Right lobe of liver (tissue), 4 donors: ENCODE results near the gene PRIMPOL.

Source experiments
- CTCF ChIP-seq, 4 donors: fragments of 200-600 bp in 3 of 4; fragments of 450-650 bp in 1 of 4; IDR thresholded peaks; one replicate each; pipeline versions ENCODE4 v1.5.1 to v1.8.0; 2016 to 2022; ENCODE audit warnings: antibody characterized with exemption in 4 of 4, mild to moderate bottlenecking in 2 of 4
- POLR2A ChIP-seq: fragments of 450-650 bp; IDR thresholded peaks from one replicate; pipeline ENCODE4 v1.6.1; 2017; ENCODE audit warnings: antibody characterized with exemption, mild to moderate bottlenecking
- donor health status: DM: no; HTN: no; CAD: no.
- donor health status: DM: no; HTN: no; CAD: no.
- donor health status: DM: no; HTN: yes; CAD: no.

GRCh38 chr4:184719407-184719806 is 69.9 kb downstream of the PRIMPOL start:
- TF ChIP-seq CTCF (IDR thresholded peaks at IDR 0.05) (no peak), POLR2A (no peak)
